Measurements from ENCODE around the gene ZNF236. TPM values are rescaled to one million over a fixed set of nuclear protein-coding genes. Genes with fewer than 3 reads are reported as not detected.
A peak's percentile ranks its signal among the peaks of the same experiment; 100 is the strongest.

ZNF236 gene
- total RNA-seq, 1 donor from 2014 or later = 9.2 TPM

- DNase-seq = no peak
Observed at GRCh38 chr18:76991021-76991688, 168.8 kb downstream of the ZNF236 start.

GRCh38 chr18:76992226-76993084 is 170.1 kb downstream of the ZNF236 start:
- DNase-seq = no peak

DNA sequence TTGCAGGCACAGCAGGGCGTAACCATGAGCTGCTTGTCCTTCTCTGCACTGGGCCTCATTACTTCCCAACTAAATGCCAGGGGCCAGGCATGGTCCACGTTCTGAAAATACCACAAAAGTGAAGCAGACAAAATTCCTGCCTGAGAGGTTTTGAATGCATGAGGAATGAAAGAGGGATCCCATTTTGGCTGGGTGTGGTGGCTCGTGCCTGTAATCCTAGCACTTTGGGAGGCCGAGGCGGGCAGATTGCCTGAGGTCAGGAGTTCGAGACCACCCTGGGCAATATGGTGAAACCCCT is 170.7 kb downstream of the ZNF236 start:
- DNase-seq = no peak

GRCh38 chr18:76993573-76993972 is 171.2 kb downstream of the ZNF236 start:
- no peak for DNase-seq

DNA sequence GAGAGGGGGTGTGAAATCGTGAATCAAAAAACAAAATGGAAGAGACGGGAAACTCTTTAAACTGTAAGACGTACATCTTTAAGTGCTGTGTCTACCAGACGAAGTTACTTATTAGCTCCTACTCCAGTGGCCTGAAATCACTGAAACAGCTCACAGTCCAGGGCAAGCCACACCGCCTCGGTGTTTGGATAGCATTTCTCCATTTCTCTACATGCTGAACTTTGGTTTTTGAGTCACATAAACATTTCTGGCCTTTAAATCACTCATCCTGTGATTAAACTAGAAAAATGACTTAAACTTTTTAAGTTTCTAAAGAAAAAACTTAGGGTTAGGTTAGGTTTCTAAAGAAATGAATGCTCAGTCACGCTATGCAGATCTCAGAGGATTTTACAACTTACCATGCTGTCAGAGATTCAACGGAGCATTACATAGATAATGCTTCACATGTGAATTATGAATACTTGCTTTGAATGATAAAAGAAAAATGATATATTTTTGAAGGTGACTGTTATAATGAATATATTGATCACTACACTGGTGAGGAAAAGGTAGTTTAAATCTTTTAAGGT is 171.8 kb downstream of the ZNF236 start:
- no peak for DNase-seq

DNA sequence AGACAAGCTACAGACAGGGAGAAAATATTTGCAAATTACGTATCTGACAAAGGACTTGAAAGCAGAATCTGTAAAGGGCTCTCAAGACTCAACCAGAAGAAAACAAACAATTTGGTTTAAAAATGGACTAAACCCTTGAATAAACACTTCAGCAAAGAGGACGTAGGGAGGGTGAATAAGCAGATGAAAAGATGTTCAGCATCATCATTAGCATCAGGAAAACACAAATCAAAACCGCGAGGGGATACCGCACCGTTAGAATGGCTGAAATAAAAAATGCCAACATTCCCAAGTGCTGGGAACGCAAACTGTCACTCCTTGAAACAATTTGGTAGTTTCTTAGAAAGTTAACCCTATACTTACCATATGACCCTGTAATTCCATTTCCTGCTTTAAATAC is 173.5 kb downstream of the ZNF236 start:
- no peak for DNase-seq

- DNase-seq = no peak
Observed at GRCh38 chr18:76996429-76996828, 174.1 kb downstream of the ZNF236 start.

GRCh38 chr18:76997951-76998808 is 175.8 kb downstream of the ZNF236 start:
- no peak for DNase-seq

DNA sequence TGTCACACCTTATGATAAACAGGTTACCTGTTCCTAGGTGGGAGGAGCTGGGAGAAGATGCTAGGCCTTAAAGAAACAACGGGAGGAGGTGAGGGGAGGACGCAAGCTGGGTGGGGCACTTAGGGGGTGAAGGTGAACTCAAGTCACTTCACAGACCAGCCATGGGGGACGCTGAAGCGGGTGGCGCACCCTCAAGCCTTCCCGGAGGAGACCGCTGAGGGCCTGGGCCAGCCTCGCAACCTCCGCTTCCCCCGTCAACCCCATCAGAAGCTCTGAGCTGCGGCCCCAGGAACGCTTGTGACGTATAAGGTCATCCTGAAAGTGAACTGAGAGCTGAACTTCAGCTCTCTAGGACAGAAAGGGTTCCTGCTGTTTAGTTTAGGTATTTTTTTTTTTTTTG is 176.7 kb downstream of the ZNF236 start:
- no peak for DNase-seq

GRCh38 chr18:77000527-77000926 is 178.2 kb downstream of the ZNF236 start:
- peak; percentile 62 for DNase-seq

DNA sequence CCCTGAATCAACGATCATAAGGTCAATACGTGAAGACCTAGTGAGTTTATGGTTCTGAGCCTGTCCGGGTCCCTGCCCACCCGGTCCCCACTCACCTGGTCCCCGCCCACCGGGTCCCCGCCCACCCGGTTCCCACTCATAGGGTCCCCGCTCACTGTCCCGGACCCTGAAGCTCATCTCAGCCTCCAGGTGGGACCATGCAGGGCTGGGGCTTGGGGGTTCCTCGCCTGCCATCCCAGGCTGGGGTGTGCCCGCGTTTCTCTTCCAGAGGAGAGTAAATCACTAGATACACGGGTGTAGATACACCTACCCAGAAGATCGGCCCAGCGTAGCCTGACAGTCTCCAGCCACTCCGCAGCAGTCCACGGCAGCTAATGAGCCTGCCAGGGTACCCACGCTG is 178.7 kb downstream of the ZNF236 start:
- DNase-seq = no peak

GRCh38 chr18:77001979-77002378 is 179.6 kb downstream of the ZNF236 start:
- no peak for DNase-seq

- DNase-seq = no peak
Observed at GRCh38 chr18:77002496-77002895, 180.1 kb downstream of the ZNF236 start.

DNA sequence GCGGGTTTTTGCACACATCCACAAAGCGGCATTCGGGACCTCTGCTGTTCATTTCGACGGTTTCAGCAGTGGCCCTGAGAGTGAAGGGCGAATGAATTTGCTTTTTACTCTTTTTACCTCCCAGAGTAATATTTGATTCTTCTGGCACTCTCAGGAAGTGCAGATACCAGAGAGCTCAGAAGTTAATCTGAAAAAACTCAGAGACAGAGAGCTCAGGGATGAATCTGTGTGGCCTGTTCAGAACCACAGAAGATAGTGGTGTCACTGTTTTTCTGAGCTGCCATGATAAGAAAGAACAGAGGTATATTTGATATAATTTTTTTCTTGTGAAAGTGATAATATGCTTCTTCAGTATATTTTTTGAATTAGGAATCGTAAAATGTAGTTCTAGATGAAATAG is 181.0 kb downstream of the ZNF236 start:
- DNase-seq = no peak

- no peak for DNase-seq
Observed at GRCh38 chr18:77004555-77005380, 182.4 kb downstream of the ZNF236 start.

DNA sequence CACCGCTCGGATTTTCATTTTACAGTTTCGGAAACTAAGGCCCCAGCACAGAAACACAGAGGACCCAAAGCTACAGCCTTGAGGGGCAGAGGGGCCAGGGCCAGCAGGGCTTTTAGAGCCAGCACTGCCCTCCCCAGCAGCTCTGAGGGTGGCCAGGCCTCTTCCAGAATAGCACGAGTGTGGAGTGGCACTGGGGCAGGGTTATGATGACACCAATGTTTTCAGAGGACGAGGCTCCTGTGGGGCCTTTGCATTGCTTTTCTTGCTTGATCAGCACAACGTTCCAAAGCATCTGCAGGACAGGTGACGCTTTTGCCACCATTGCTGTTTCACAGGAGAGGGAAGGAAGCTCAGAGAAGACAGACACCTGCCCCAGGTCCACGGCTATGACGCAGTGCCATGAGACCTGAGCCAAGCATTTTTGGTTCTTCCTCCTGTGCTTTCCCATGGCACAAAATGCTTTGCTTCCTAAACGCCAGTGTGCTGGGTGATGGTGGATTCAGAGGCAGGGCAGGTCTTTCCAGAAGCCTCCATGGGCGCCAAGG is 183.4 kb downstream of the ZNF236 start:
- DNase-seq = no peak

DNA sequence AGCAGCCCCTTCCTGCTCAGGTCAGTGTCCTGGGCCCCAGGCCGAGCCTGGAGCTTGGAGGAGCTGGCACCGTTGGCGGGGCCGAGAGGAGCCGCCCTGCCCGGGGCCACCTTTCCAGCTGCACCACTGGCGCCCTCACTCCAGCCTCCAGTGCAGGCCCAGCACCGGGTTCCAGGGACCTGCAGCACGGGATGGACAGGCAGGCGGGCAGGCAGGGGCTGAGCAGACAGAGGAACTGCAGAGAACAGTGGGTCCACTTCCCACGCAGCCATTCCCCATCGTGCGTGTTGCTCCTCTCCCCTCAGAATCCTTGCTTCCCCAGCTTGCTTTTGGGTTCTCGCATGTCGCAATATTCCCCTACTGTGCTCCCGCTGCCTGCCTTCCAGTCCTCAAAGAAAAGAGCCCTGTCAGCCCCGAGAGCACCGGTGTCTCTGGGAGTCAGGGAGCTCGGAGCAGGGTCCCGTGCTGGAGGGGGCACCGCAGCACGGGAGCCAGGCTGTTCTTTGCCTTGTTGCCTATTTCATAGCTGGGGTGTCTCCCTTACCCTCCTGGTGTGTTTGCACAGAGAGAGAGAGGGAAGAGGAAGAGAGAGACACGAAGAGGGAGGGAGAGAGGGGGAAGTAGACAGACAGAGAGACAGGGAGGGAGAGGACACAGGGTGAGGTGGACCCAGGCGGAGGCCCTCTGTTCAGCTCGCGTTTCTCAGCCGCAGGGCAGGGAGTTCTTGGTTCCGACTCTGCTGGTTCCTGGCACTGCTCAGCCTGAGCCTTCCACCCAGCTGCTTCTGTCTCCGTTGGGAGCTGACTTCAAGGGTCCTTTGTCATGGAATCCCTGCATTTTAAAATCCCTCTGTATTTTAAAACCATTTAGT is 184.2 kb downstream of the ZNF236 start:
- no peak for DNase-seq

DNA sequence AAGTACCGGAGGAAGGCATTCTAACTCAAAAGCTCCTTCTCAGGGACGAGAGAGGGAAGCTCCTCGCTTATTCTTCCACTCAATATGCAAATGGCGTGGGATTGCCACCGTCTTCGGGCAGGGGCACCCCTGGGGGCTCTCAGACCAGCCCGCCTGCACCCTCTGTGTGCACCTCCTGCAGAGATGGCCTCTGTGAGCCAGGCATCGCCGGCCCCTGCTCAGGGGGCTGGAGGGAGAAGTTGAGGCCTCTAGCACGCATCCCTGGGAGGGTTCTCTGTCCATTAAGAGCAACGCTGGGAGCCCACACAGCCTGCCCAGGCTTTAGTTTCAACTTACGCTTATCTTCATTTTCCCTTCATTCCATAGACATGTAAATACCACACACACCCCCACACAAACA is 184.9 kb downstream of the ZNF236 start:
- no peak for DNase-seq

GRCh38 chr18:77008006-77008405 is 185.6 kb downstream of the ZNF236 start:
- no peak for DNase-seq

DNA sequence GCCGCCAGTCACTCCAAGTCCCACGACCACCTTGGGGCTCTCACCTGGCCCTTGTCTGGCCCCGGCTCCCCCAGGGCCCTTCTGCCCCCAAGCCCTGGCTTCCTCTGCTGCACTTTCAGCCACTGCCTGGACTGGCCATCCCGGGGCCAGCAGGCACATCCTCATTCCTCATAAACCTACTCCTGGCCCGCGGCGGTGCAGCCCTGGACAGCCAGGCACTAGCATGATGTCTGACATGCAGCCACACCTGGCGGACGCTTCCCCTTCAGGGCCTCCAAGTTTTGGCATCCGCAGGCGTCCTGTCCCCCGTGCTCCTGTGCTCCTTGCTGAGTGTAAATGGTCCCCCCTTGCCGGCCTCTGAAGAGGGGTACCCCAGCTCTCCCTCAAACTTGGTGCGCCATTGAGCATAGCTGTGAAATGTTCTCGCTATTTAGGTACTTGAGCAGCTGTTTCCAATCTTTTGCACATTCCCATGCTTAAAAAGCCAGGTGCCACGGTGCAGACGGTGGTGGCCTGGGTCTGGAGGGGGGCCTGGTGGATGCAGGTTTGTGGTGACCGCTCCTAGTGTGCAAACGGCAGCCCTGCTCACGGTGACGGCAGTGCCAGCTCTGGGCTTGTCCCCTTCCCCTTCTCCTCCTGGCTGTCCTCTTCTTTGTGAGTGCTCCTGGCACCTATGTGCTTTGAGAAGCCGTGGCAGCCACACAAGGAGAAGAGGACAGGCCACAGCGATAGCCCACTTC is 186.4 kb downstream of the ZNF236 start:
- DNase-seq = no peak

Data from dermis blood vessel endothelial cell (primary cell).